22Rv1 (cell line): ENCODE data around the gene TBCEL.

ENCODE experiments used
- H3K27ac ChIP-seq: fragments of 450-650 bp; 2 replicates; pipeline ENCODE4 v1.5.1; 2017
- CTCF ChIP-seq: fragments of 450-650 bp; IDR thresholded peaks from 2 replicates; pipeline ENCODE4 v1.5.1; 2017; ENCODE audit warnings: mild to moderate bottlenecking
- ZFX ChIP-seq: fragments of 450-650 bp; IDR thresholded peaks from 2 replicates; pipeline ENCODE4 v1.6.1; 2017; ENCODE audit warnings: antibody characterized with exemption, borderline replicate concordance

Gene TBCEL

DNA sequence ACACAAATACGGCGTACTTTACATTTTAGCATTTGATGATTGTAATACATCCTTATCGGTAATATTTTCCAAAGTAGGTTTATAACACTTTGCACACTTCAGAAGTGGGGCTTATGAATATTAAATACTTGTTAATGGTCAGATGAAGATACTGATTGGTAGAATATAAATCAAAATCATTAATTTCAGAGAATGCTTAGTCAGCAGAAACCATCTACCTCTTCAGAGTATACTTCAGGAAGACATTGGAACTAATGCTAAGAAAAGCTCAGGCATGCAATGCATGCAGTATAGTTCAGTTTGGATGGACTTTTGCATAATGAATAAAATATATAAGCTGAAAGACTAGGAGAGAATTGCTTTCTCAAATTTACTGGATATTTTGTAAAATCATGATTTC is 57.4 kb downstream of the TBCEL start:
- TF ChIP-seq CTCF (no peak), ZFX (no peak)
- no peak overlapping the region for H3K27ac ChIP-seq

- no peak for TF ChIP-seq ZFX
- no peak for TF ChIP-seq CTCF
- no peak overlapping the region for H3K27ac ChIP-seq
Observed at GRCh38 chr11:121082219-121082618, 58.3 kb downstream of the TBCEL start.

DNA sequence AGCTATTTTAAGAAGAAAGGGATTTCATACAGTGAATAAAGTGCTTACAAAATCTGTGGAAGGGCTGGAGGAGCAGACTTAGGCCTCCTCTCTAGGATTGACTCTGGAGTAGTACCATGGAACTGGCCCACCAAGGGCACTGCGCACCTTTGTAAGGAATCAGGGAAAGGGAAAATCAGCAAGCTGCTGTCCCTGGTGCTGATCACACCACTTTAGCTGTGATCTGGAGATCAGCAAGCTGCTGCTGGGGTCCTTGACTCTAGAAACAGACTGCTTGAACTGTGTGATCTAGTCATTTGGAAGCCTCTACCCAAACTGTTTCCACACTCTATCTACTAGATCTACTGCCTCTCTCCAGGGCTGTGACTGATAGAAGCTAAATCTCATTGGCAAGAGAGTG is 58.8 kb downstream of the TBCEL start:
- TF ChIP-seq ZFX: no peak
- no peak for TF ChIP-seq CTCF
- no peak overlapping the region for H3K27ac ChIP-seq

DNA sequence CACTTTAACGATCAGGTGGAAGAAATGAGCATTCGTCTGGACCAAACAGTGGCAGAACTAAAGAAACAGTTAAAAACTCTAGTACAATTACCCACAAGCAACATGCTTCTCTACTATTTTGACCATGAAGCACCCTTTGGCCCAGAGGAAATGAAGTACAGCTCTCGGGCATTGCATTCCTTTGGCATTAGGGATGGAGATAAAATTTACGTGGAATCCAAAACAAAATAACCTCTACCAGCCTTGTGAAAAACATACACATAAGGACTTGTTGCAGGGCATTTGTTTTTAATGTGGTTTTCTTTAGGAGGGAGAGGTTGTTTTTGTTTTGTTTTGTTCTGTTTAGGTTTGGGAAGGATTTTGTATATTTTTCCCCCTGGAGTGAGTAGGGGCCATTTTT is 63.0 kb downstream of the TBCEL start:
- H3K27ac ChIP-seq: no peak overlapping the region

GRCh38 chr11:121089566-121089965 is 65.7 kb downstream of the TBCEL start:
- H3K27ac ChIP-seq: no peak overlapping the region
- no peak for TF ChIP-seq CTCF
- no peak for TF ChIP-seq ZFX

More for the DNA sequence above, 63.0 kb downstream of the TBCEL start:
- TF ChIP-seq ZFX: no peak
- TF ChIP-seq CTCF: no peak

GRCh38 chr11:121090145-121090721 is 66.3 kb downstream of the TBCEL start:
- TF ChIP-seq ZFX (no peak), CTCF (no peak)

GRCh38 chr11:121091492-121092152 is 67.7 kb downstream of the TBCEL start:
- no peak overlapping the region for H3K27ac ChIP-seq

More at GRCh38 chr11:121090145-121090721, 66.3 kb downstream of the TBCEL start:
- no peak overlapping the region for H3K27ac ChIP-seq

More at GRCh38 chr11:121091492-121092152, 67.7 kb downstream of the TBCEL start:
- no peak for TF ChIP-seq CTCF
- TF ChIP-seq ZFX: no peak
